UCSD-AML1 (cell line): ENCODE data around the gene CPNE5.

Source experiments
- DNase-seq: peaks from one replicate; lab custom pipeline; 2025; ENCODE audit not compliant: unreplicated experiment; lab: John Stamatoyannopoulos, UW

Gene CPNE5

GRCh38 chr6:36793913-36794712 lies 45.1 kb downstream of the CPNE5 start:
- no peak for DNase-seq

- DNase-seq: no peak
Measured at GRCh38 chr6:36793296-36793912, 45.8 kb downstream of the CPNE5 start.

- peak; percentile 22 for DNase-seq
Measured at GRCh38 chr6:36791521-36792135, 47.6 kb downstream of the CPNE5 start.

GRCh38 chr6:36791085-36791484 lies 48.2 kb downstream of the CPNE5 start:
- DNase-seq: no peak

- DNase-seq: no peak
Measured at GRCh38 chr6:36788768-36789167, 50.5 kb downstream of the CPNE5 start.

- no peak for DNase-seq
Measured at GRCh38 chr6:36788186-36788585, 51.1 kb downstream of the CPNE5 start.

GRCh38 chr6:36787210-36787609 lies 52.0 kb downstream of the CPNE5 start:
- no peak for DNase-seq

GRCh38 chr6:36786055-36786675 lies 53.1 kb downstream of the CPNE5 start:
- DNase-seq: peak; percentile 22

GRCh38 chr6:36784376-36784636 lies 54.9 kb downstream of the CPNE5 start:
- no peak for DNase-seq

GRCh38 chr6:36783603-36784375 lies 55.5 kb downstream of the CPNE5 start:
- no peak for DNase-seq

- no peak for DNase-seq
Measured at GRCh38 chr6:36781669-36782068, 57.6 kb downstream of the CPNE5 start.

GRCh38 chr6:36780442-36781177 lies 58.6 kb downstream of the CPNE5 start:
- no peak for DNase-seq

- no peak for DNase-seq
Measured at GRCh38 chr6:36779227-36779626, 60.0 kb downstream of the CPNE5 start.

GRCh38 chr6:36777801-36778200 lies 61.4 kb downstream of the CPNE5 start:
- DNase-seq: peak; percentile 31

GRCh38 chr6:36776167-36776566 lies 63.1 kb downstream of the CPNE5 start:
- no peak for DNase-seq

DNA sequence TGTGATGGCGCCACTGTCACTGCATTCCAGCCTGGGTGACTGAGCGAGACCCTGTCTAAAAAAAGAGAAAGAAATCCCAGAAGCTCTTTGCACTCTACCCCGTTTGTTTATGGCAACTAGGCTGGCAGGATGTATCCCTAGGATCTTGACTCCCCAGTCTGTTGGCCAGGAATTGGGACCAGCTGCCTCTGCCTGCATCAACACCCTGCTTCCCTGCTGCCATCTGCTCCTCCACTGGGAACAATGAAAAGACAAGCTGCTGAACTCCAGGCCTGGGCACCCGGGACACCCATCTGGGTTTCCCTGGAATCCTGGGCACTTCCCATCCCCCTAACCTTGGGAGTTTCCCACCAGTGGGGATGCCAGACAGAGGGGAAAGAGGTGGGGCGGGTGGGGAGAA lies 64.9 kb downstream of the CPNE5 start:
- DNase-seq: no peak

DNA sequence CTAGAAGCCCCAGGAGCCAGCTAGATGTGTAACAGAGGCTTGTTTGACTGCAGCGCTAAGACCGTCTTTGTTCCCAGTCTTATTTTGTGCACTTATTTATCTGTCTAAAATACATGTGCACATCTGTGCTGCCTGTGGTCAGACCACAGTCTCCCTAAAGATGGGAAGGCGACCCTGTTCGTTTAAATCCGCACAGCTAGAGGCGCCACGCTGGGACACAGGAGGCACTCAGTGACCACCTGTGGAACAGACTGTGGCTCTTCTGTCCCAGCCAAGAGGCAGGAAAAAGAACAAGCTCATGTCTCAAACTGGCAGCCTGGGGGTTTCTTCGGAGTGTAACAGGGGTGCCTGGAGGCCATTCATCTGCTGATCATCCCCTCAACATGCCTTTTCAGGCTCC lies 66.8 kb downstream of the CPNE5 start:
- DNase-seq: no peak

- DNase-seq: no peak
Measured at GRCh38 chr6:36771145-36771544, 68.1 kb downstream of the CPNE5 start.

DNA sequence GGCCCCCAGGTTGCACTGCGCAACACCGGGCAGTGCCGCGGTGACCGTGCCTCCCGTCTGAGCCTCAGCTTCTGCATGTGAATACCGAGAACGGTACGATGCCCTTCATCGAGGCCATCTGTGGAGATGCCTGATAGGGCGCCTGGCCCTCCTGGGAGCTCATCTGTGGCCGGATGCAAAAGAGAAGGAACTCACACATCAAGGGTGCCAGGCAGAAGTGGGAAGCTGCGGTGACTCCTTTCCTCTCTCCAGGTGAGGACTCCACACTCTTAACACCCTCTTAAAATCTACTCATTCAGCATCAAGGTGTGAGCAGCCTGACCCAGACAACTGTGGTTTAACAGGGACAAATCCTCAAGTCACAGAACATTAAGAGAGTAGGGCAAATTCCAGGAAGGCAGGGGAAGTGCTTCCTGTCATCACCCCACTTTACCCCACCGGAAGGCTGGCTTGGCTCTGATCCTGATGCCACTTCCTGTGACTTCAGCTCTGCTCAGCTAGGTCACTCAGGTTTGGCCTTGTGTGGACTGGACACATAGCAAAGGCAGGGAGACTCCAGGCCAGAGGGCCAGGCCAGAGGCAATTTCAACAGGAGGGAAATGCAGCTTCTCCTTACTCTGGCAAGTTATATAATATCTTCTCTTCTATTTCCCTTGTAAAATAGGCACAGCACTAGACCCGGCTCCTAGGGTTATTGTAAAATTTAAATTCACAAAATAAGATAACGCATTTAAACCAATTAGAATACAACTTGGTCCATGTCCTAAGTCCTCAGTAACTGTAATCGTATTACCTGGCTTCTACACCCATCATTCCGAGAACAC lies 69.4 kb downstream of the CPNE5 start:
- peak; percentile 71 for DNase-seq

GRCh38 chr6:36769183-36769675 lies 70.0 kb downstream of the CPNE5 start:
- no peak for DNase-seq
